Measurements from ENCODE around the gene KRT3. TPM values are rescaled to one million over a fixed set of nuclear protein-coding genes. Genes with fewer than 3 reads are reported as not detected.

KRT3 gene
- polyA plus RNA-seq, 3 donors: not detected

DNA sequence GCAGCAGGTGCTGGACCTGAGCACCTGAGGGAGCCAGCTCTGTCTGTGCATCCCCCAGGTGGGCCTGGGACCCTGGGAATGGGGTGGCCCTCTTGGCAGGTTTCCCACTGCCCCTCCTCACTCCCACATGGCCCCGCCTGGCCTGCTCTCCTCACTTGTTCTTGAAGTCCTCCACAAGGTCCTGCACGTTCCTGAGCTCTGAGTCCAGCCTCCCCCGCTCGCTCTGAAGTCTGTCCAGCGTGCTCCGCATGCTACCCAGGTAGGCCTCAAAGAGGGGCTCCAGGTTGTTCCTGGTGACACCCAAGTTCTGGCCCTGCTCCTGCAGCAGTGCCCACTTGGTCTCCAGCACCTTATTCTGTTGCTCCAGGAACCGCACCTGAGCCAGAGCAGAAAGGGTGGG, 35.3 kb upstream of the KRT3 start:
- intact Hi-C loops (cut with micrococcal nuclease): no loop called here
- H3K4me3 Mint-ChIP-seq: no peak overlapping the region
- Histone ChIP-seq H3K27me3 (ENCODE audit: control insufficient read depth in 2 of 2, insufficient read depth in 2 of 2, low read length in 2 of 2) (no peaks in the 10 kb centered on the region), H4K20me1 (ENCODE audit: insufficient read depth, low read length) (no peaks in the 10 kb centered on the region), H2AFZ (ENCODE audit: insufficient read depth, low read depth, low read length, poor library complexity, severe bottlenecking) (no peak overlapping the region), H3K36me3 (replicated peaks in 1 of 2; ENCODE audit: control insufficient read depth in 1 of 2, insufficient read depth in 2 of 2, low read length in 2 of 2) (no peaks in the 10 kb centered on the region), H3K4me2 (replicated peaks; ENCODE audit: extremely low read depth, low read length, poor library complexity, severe bottlenecking) (no peak overlapping the region), H3K9me3 (replicated peaks in 1 of 2; ENCODE audit: control insufficient read depth in 1 of 2, insufficient read depth in 1 of 2, low read length in 2 of 2) (no peaks in the 10 kb centered on the region), H3K9ac (ENCODE audit: insufficient read depth, low read length, poor library complexity, severe bottlenecking) (no peak overlapping the region), H3K4me1 (ENCODE audit: control insufficient read depth in 1 of 2, insufficient read depth in 2 of 2, low read length in 2 of 2) (peaks cover 0 to 6% of the 10 kb centered on the region in 2 donors), H3K4me3 (replicated peaks in 1 of 3; ENCODE audit: low read depth in 2 of 3, low read length in 3 of 3) (no peak overlapping the region), H3K27ac (ENCODE audit: low read depth in 1 of 2, low read length in 2 of 2) (no peak overlapping the region), H3K79me2 (ENCODE audit: insufficient read depth, low read length) (no peaks in the 10 kb centered on the region)
- 92% methylated on average over 7 of the region's 7 CpGs for WGBS (ENCODE audit: insufficient coverage)
- TF ChIP-seq, protein P1, sequence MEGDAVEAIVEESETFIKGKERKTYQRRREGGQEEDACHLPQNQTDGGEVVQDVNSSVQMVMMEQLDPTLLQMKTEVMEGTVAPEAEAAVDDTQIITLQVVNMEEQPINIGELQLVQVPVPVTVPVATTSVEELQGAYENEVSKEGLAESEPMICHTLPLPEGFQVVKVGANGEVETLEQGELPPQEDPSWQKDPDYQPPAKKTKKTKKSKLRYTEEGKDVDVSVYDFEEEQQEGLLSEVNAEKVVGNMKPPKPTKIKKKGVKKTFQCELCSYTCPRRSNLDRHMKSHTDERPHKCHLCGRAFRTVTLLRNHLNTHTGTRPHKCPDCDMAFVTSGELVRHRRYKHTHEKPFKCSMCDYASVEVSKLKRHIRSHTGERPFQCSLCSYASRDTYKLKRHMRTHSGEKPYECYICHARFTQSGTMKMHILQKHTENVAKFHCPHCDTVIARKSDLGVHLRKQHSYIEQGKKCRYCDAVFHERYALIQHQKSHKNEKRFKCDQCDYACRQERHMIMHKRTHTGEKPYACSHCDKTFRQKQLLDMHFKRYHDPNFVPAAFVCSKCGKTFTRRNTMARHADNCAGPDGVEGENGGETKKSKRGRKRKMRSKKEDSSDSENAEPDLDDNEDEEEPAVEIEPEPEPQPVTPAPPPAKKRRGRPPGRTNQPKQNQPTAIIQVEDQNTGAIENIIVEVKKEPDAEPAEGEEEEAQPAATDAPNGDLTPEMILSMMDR (IDR thresholded peaks at IDR 0.05): no peak
- H3K27me3 Mint-ChIP-seq (ENCODE audit: low read depth in 3 of 3): peaks cover 0 to 9% (median 0%) of the 10 kb centered on the region in 3 donors
- no peaks in the 10 kb centered on the region for H3K36me3 Mint-ChIP-seq
- DNase-seq: no peak
- H3K4me1 Mint-ChIP-seq: peaks cover 14% of the 10 kb centered on the region
- no peaks in the 10 kb centered on the region for H3K9me3 Mint-ChIP-seq
- H3K27ac Mint-ChIP-seq: peak overlapping the region in 1 of 7 donors; percentile 33

DNA sequence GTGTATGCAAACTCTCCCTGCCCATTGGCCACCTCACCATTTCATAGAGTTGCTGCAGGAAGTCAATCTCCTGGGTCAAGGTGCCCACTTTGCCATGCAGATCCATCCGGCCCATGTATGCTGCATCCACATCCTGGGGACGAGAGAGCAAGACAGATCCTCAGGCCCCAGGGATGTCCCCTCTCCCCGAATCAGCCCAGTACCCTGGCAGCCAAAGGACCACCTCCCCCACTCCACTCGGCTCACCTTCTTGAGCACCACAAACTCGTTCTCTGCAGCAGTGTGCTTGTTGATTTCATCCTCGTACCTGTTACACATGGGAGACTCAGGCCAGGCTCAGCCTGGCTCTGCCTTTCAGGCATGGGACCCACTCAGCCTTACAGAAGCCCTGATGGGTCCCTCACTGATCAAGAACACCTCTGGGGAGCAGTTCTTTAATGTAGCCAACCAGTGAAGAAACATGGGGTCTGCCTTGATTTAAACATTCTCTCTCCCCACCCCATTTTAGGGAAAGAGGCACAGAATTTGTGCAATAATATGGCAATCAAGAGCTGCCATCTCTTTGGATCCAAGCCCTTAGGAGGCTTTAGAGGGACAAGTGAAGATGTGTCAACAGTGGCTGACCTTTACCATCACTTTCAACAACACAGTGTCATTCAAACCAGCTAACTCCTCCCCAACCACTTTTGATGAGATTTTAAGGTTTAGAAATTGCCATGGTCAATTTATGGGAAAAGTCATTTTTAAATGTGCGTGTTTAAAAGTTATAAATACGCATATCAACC, 34.3 kb upstream of the KRT3 start:
- 88% methylated on average over 6 of the region's 8 CpGs for WGBS (ENCODE audit: insufficient coverage)
- no peak overlapping the region for H3K27ac Mint-ChIP-seq

More for the DNA sequence above, 34.3 kb upstream of the KRT3 start:
- DNase-seq: no peak
- no peak overlapping the region for H3K4me3 ChIP-seq (replicated peaks in 1 of 3; ENCODE audit: low read depth in 2 of 3, low read length in 3 of 3)
- Mint-ChIP-seq H3K4me1 (peaks cover 10% of the 10 kb centered on the region), H3K27me3 (ENCODE audit: low read depth in 3 of 3) (peaks cover 0 to 9% (median 1%) of the 10 kb centered on the region in 3 donors), H3K4me3 (no peak overlapping the region), H3K9me3 (no peaks in the 10 kb centered on the region), H3K36me3 (no peaks in the 10 kb centered on the region)
- no peaks in the 10 kb centered on the region for H3K79me2 ChIP-seq (ENCODE audit: insufficient read depth, low read length)
- no peak overlapping the region for H3K4me2 ChIP-seq (replicated peaks; ENCODE audit: extremely low read depth, low read length, poor library complexity, severe bottlenecking)
- no peaks in the 10 kb centered on the region for H3K36me3 ChIP-seq (replicated peaks in 1 of 2; ENCODE audit: control insufficient read depth in 1 of 2, insufficient read depth in 2 of 2, low read length in 2 of 2)
- H3K27me3 ChIP-seq (ENCODE audit: control insufficient read depth in 2 of 2, insufficient read depth in 2 of 2, low read length in 2 of 2): no peaks in the 10 kb centered on the region
- TF ChIP-seq, protein P1 (IDR thresholded peaks at IDR 0.05): no peak
- H3K9me3 ChIP-seq (replicated peaks in 1 of 2; ENCODE audit: control insufficient read depth in 1 of 2, insufficient read depth in 1 of 2, low read length in 2 of 2): no peaks in the 10 kb centered on the region
- no peak overlapping the region for H2AFZ ChIP-seq (ENCODE audit: insufficient read depth, low read depth, low read length, poor library complexity, severe bottlenecking)
- intact Hi-C loops (cut with micrococcal nuclease): no loop called here
- no peaks in the 10 kb centered on the region for H4K20me1 ChIP-seq (ENCODE audit: insufficient read depth, low read length)
- H3K27ac ChIP-seq (ENCODE audit: low read depth in 1 of 2, low read length in 2 of 2): no peak overlapping the region
- peaks cover 0 to 6% of the 10 kb centered on the region in 2 donors for H3K4me1 ChIP-seq (ENCODE audit: control insufficient read depth in 1 of 2, insufficient read depth in 2 of 2, low read length in 2 of 2)
- no peak overlapping the region for H3K9ac ChIP-seq (ENCODE audit: insufficient read depth, low read length, poor library complexity, severe bottlenecking)
